ENCODE data around the gene MINDY4. TPM values are rescaled to one million over a fixed set of nuclear protein-coding genes. Genes with fewer than 3 reads are reported as not detected.

The MINDY4 gene
- total and polyA plus RNA-seq, 2 of the 13 experiments (the other 11 are each of a cell fraction or from before 2014, with no cell fraction given): not detected

DNA sequence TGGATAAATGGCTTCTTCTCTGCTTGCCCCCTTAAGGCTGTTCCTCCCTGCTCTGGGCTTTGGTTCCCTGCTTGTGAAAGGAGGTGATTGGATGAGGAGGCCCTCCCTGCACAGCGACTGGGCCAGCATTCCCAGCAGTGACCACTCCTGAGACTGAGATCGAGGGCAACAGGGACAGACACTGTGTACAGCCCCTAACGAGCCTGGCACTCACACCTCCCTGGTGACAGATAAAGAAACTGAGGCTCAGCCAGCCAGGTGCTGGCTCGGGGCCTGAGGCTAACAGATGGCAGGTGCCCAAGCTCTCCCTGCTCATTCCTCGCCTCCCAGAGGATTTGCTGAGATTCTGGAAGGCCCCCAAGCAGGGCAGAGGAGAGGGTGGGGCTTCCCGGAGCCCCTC, 128.4 kb downstream of the MINDY4 start:
- intact Hi-C loops (cut with micrococcal nuclease; ENCODE audit: unreplicated experiment) (no loop called here), in situ Hi-C loops (cut with HindIII; ENCODE audit: extremely low pct_ligation_motif_present, low pct_unique_long_range_greater_than_20kb) (no loop called here)
- Histone ChIP-seq H3K79me2 (ENCODE audit: insufficient read depth, low read length) (no peaks in the 10 kb centered on the region), H3K9me3 (ENCODE audit: low read length) (no peaks in the 10 kb centered on the region), H3K36me3 (replicated peaks in 1 of 2; ENCODE audit: control insufficient read depth in 1 of 2, insufficient read depth in 2 of 2, low read length in 2 of 2) (no peaks in the 10 kb centered on the region), H3K9ac (ENCODE audit: insufficient read depth, low read depth, low read length) (no peak overlapping the region), H4K20me1 (ENCODE audit: insufficient read depth, low read length) (no peaks in the 10 kb centered on the region), H3K27me3 (ENCODE audit: control insufficient read depth in 1 of 2, insufficient read depth in 2 of 2, low read length in 2 of 2) (peaks cover 0 to 3% of the 10 kb centered on the region in 2 experiments; a peak in 2 of 5 replicates), H3K4me3 (replicated peaks in 1 of 3; ENCODE audit: insufficient read depth in 1 of 3, low read depth in 2 of 3, low read length in 3 of 3) (no peak overlapping the region), H3K4me2 (ENCODE audit: low read depth, low read length) (no peak overlapping the region), H3K27ac (ENCODE audit: extremely low read length, insufficient read depth, low read length) (no peak overlapping the region), H3K4me1 (ENCODE audit: insufficient read depth, low read length) (no peaks in the 10 kb centered on the region), H2AFZ (ENCODE audit: low read length) (no peak overlapping the region)
- DNase-seq (ENCODE audit: low spot score): no peak
- CTCF ChIA-PET (ENCODE audit: low intra/inter-chr PET ratio, low total read pairs): no interaction called here
- 9% methylated on average over 5 of the region's 6 CpGs for WGBS (ENCODE audit: low lambda C conversion rate)
- TF ChIP-seq POLR2G (IDR thresholded peaks at IDR 0.05; ENCODE audit: low read depth, low read length): no peak
- no peak for TF ChIP-seq HNF1A (IDR thresholded peaks at IDR 0.05; ENCODE audit: low read depth)
- no peak for TF ChIP-seq HNF1A (CRISPR knock-in tag; IDR thresholded peaks at IDR 0.05; ENCODE audit: borderline replicate concordance)
- TF ChIP-seq, protein P1, sequence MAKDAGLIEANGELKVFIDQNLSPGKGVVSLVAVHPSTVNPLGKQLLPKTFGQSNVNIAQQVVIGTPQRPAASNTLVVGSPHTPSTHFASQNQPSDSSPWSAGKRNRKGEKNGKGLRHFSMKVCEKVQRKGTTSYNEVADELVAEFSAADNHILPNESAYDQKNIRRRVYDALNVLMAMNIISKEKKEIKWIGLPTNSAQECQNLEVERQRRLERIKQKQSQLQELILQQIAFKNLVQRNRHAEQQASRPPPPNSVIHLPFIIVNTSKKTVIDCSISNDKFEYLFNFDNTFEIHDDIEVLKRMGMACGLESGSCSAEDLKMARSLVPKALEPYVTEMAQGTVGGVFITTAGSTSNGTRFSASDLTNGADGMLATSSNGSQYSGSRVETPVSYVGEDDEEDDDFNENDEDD (CRISPR knock-in tag; IDR thresholded peaks at IDR 0.05; ENCODE audit: borderline replicate concordance): no peak
- no peak for TF ChIP-seq ATF6 (CRISPR knock-in tag; conservative IDR thresholded peaks at IDR 0.05)
- no peak for TF ChIP-seq GATAD1 (CRISPR knock-in tag; IDR thresholded peaks at IDR 0.05)
- TF ChIP-seq BCL6 (CRISPR knock-in tag; IDR thresholded peaks at IDR 0.05): no peak
- TF ChIP-seq SP140L (CRISPR knock-in tag; IDR thresholded peaks at IDR 0.05; ENCODE audit: borderline replicate concordance): no peak
- no peak for TF ChIP-seq ZNF670 (CRISPR knock-in tag; IDR thresholded peaks at IDR 0.05; ENCODE audit: borderline replicate concordance)
- ATAC-seq: no peak
- no peak for FAIRE-seq
- no TSS peak for BruUV-seq (replicated peaks)
- POLR2A ChIA-PET: no interaction called here

Data from HepG2 (cell line).